Spinal cord (tissue), 10 donors: Measurements from ENCODE around the gene PRDM16. TPM values are rescaled to one million over a fixed set of nuclear protein-coding genes. Genes with fewer than 3 reads are reported as not detected.

Experiments
- DNase-seq, 6 donors: peaks; one replicate each; pipeline versions ENCODE4 v3.0.0 to v3.0.0-alpha.2; 2013 to 2015; ENCODE audit warnings: low spot score in 6 of 6, low read depth in 4 of 6
- H3K27ac ChIP-seq: one replicate; pipeline ENCODE4 v1.5.1; 2013; ENCODE audit warnings: low read depth, low read length, control low read depth
- H3K27me3 ChIP-seq: one replicate; pipeline ENCODE4 v1.6.1; 2013; ENCODE audit warnings: low read length; ENCODE audit not compliant: control insufficient read depth, insufficient read depth
- H3K36me3 ChIP-seq: one replicate; pipeline ENCODE4 v1.6.1; 2013; ENCODE audit warnings: low read length; ENCODE audit not compliant: control insufficient read depth, insufficient read depth
- H3K4me1 ChIP-seq: one replicate; pipeline ENCODE4 v1.6.1; 2013; ENCODE audit warnings: low read length; ENCODE audit not compliant: control insufficient read depth, insufficient read depth
- H3K4me3 ChIP-seq: one replicate; pipeline ENCODE4 v1.5.1; 2013; ENCODE audit warnings: low read depth, low read length, control low read depth
- H3K9me3 ChIP-seq: one replicate; pipeline ENCODE4 v1.6.1; 2013; ENCODE audit warnings: low read length; ENCODE audit not compliant: control insufficient read depth, insufficient read depth
- WGBS: methylation state at CpG from one replicate; pipeline ENCODE4 v1.1.5; 2013; ENCODE audit warnings: missing lambda C conversion rate; ENCODE audit not compliant: insufficient coverage; 5-methylcytosine and 5-hydroxymethylcytosine counted together
- polyA plus RNA-seq, 2 donors: library from polyadenylated mRNA; unstranded; fragments of 120-200 nt; gene quantifications; one replicate each; pipeline ENCODE4 v1.2.1, GENCODE V29; 2013; ENCODE audit not compliant: insufficient read length in 2 of 2
- total RNA-seq, 2 donors: library from RNA; depleted of rRNA in 1 of 2; stranded (reverse); fragments of 120-200 nt in 1 of 2; fragments of >200 nt in 1 of 2; gene quantifications; one replicate each; pipeline versions ENCODE4 v1.2.3 to v1.2.4, GENCODE V29; 2013 to 2014
- donor health status: healthy.

The PRDM16 gene
- total and polyA plus RNA-seq, 4 donors, result 6.1 to 8.3 (median 7.3) TPM

DNA sequence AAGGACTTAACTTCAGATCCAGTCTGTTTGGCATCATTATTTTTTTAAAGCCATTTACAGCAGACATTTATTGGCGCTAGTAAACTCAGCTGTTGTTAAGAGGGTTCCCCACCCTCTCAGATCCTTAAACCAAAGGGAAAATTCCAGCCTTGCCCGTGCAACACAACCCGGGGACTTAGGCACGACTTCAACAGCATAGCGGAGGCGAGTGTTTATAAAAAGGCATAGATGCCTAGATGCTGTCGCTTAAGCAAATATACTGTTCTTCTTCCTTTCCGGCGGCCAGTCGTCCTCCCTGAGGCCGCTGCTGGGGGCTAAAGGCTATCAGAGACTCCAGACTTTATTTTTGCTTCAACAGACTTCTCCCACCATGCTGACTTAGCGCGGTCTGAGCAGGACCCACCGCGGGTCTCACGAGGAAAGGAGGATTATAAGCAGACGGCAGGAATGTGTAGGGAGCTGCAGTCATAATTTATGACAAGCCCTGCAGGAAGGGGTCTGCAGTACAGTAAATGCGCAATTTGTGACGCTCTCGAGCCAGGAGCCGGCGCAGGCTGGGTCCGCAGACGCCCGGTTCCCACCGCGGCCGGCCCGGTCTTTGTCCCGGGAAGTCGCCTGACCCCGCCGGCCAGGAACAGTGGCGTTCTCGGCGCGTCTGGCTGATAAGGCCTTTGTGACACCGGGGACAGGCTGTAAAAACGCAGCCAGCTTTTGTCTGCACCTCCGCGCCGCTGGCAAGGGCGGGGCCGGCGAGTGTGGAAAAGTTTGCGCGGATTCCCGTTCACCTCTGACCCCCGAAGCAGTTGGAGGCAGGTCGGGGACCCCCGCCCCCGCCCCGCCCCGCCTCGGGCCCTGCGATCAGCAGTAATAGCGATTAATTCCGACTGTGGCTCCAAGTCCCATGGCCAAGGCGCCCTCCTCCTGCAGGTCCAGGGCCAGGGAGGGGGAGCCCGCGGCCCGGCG lies 324.3 kb downstream of the PRDM16 start:
- peak in 2 of 6 donors; percentile 51 to 56 for DNase-seq
- Histone ChIP-seq H3K4me1 (peaks cover 36% of the 10 kb centered on the region), H3K36me3 (peaks cover 18% of the 10 kb centered on the region), H3K4me3 (no peak overlapping the region), H3K9me3 (no peaks in the 10 kb centered on the region), H3K27me3 (peaks cover 56% of the 10 kb centered on the region), H3K27ac (no peak overlapping the region)
- WGBS, result 10% methylated on average over 57 of the region's 63 CpGs

DNA sequence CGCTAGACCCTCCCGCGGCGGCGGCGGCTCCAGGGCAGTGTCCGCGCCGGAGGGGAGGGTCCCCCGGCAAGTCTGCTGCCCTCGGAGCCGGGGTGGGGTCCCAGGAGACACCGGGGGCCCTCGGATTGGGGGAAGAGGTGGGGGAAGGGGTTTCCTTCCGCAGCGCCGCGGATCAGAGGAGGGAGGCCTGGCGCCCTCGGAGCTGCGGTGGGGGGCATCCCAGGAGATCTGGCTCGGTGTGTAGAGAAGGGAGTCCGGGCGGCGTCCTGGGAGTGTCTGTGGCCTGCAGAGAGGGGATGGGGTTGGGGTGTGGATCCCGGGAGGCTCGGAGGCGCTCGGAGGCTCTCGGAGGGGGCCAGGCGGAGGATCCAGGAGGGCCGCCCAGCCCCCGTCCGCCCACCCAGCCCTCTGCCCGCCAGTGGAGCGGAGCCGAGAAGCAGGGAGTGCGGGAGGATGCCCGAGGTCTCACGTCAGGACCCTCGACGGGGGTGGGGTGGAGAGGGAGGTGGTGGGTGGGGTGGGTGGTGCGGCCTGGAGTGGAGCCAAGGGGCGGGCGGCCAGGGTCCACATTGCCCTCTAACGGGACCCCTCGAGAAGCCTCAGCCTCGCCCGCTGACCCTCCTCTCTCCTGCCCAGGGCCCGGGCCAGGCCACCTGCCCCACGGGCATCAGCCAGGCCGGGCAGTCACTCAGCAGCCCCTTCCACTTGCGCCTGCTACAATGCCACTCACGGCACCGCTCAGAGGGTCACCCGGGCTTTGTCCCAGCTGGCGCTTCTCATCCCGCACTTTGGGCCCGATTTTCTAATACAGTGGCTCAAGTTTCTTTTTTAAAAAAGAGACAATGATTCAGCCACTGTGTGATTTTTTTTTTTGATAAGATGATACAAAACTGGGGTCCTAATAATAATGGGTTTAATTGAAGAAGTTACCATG lies 325.3 kb downstream of the PRDM16 start:
- 24% methylated on average over 44 of the region's 59 CpGs for WGBS
- DNase-seq, result no peak
- Histone ChIP-seq H3K9me3 (no peaks in the 10 kb centered on the region), H3K36me3 (peaks cover 12% of the 10 kb centered on the region), H3K4me3 (no peak overlapping the region), H3K4me1 (peaks cover 41% of the 10 kb centered on the region), H3K27ac (no peak overlapping the region), H3K27me3 (peaks cover 53% of the 10 kb centered on the region)

DNA sequence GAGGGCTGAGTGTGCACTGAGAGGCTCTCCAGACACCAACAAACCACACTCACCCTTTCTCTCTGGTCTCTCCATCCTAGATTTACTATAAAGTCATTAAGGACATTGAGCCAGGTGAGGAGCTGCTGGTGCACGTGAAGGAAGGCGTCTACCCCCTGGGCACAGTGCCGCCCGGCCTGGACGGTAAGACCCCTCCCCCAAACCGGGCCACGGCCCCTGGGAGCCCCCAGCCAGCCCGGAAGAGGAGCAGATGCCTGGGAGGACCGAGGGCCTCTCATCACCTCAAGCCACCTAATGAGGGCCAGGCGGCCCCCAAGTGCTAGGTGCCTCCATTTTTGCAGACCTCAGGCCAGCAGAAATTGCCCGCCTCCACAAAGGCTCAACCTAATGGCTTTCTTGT lies 327.4 kb downstream of the PRDM16 start:
- Histone ChIP-seq H3K36me3 (peaks cover 10% of the 10 kb centered on the region), H3K9me3 (no peaks in the 10 kb centered on the region), H3K27ac (no peak overlapping the region), H3K4me1 (peaks cover 41% of the 10 kb centered on the region), H3K4me3 (no peak overlapping the region), H3K27me3 (peaks cover 38% of the 10 kb centered on the region)
- DNase-seq, result no peak
- 82% methylated on average over 11 of the region's 11 CpGs for WGBS

DNA sequence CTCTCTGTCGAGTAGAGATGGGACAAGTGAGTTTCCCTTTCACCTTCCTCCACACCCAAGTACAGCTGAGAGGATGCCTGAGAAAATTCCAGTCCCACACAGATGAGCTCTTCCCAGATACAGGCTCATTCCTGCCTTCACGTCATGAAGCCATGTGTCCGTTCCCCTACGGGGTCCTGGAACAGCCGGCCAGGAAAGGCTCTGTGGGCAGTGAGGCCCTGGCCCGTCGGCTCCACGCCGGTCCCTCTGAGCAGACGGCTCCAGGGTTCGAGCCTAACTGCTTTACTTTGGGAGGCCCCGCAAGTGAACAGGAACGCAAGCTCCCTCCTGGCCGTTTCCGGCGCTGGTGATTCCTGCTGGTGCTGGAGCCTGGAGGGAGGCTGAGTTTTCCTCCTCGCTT lies 328.3 kb downstream of the PRDM16 start:
- WGBS, result 82% methylated on average over 11 of the region's 17 CpGs
- Histone ChIP-seq H3K9me3 (no peaks in the 10 kb centered on the region), H3K4me1 (peaks cover 42% of the 10 kb centered on the region), H3K36me3 (peaks cover 6% of the 10 kb centered on the region), H3K27me3 (peaks cover 33% of the 10 kb centered on the region), H3K27ac (no peak overlapping the region), H3K4me3 (no peak overlapping the region)
- no peak for DNase-seq

DNA sequence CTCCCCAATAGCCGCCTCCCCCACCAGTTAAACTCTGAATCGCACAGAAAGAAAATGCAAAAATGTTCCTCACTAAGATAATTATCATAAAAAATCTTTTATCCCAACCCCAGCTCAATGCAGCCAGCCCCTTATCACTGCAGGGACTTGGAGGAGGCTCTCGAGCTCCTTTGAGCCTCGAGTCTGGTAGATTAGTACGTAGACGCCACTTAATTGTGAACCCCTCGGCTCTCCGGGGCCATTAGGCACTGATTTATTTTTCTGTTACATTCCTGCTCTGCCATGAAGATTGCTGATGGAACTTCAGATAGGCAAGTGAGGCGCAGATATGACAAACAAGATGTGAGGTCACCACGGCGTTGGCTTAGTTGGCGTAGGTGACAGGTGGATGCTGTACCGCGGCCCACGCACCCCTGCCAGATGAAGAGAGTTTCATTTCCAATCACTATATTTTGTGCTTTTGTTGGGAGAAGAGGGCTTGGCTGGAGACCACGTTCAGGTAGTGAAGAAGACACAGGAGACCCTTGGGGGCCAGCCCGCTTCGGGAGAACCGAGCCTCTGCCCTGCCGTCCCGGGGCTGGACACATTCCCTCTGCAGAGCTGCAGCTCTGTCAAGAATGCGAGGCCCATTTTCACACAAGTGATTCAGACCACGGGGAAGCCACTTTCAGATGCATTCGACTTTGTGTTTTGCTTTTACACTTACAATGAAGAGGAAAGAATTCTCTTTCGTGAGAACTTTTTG lies 329.6 kb downstream of the PRDM16 start:
- H3K27ac ChIP-seq, result no peak overlapping the region
- H3K4me3 ChIP-seq, result no peak overlapping the region
- H3K9me3 ChIP-seq, result no peaks in the 10 kb centered on the region
- peak in 1 of 6 donors; percentile 64 for DNase-seq
- peaks cover 15% of the 10 kb centered on the region for H3K36me3 ChIP-seq
- WGBS, result 70% methylated on average over 16 of the region's 25 CpGs
- H3K27me3 ChIP-seq, result peaks cover 22% of the 10 kb centered on the region
- peaks cover 48% of the 10 kb centered on the region for H3K4me1 ChIP-seq

DNA sequence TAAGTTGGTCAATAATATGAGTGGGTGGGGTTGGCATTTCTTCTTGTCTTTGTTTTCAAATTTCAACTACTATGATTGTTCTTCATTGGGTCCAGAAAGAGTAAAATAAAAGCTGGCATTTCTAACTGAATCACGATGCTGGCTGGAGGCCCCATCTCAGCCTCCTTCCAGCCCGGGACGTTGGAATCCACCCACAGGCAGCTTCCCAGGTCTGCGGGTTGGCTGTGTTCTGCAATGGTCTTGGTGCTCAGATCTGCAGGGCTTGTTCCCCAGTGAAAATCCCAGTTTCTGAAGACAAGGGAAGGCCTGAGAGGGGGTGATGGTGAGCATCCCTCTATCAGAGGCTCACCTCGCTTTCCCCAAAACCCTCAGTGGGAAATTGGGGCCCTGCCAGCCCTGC lies 330.7 kb downstream of the PRDM16 start:
- Histone ChIP-seq H3K4me3 (no peak overlapping the region), H3K4me1 (peaks cover 43% of the 10 kb centered on the region), H3K27me3 (peaks cover 14% of the 10 kb centered on the region), H3K9me3 (no peaks in the 10 kb centered on the region), H3K36me3 (peaks cover 23% of the 10 kb centered on the region), H3K27ac (no peak overlapping the region)
- 79% methylated on average over 5 of the region's 5 CpGs for WGBS
- DNase-seq, result no peak

DNA sequence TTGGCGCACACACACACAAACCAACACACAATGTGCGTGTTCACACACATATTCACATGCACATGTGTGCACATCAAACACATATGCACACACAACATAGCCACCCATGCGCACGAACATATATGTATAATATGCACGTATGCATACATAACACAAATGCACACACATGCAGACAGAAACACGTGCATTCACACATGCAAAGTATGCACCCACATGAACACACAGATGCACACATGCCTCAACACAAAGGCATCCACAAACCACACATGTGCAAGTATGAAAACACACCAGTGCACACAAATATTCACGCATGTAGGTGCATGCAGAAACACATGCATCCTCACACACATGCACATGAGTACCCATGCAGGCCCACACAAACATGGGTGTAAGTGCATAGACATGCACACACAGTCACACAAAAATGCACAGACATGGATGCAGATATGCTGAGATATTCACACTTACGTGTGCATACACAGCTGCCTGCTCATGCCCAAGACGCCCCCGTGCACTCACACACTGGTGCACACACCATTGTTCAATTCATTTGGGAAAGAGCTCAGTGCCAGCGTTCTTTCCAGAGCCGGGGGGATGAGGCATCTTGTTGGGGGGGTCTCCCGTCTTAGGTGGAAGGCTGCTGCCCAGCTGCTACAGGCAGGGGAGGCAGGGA lies 332.7 kb downstream of the PRDM16 start:
- Histone ChIP-seq H3K27me3 (peaks cover 7% of the 10 kb centered on the region), H3K36me3 (peaks cover 38% of the 10 kb centered on the region), H3K9me3 (no peaks in the 10 kb centered on the region), H3K4me3 (no peak overlapping the region), H3K27ac (no peak overlapping the region), H3K4me1 (peaks cover 34% of the 10 kb centered on the region)
- 71% methylated on average over 13 of the region's 13 CpGs for WGBS
- peak in 1 of 6 donors; percentile 24 for DNase-seq

DNA sequence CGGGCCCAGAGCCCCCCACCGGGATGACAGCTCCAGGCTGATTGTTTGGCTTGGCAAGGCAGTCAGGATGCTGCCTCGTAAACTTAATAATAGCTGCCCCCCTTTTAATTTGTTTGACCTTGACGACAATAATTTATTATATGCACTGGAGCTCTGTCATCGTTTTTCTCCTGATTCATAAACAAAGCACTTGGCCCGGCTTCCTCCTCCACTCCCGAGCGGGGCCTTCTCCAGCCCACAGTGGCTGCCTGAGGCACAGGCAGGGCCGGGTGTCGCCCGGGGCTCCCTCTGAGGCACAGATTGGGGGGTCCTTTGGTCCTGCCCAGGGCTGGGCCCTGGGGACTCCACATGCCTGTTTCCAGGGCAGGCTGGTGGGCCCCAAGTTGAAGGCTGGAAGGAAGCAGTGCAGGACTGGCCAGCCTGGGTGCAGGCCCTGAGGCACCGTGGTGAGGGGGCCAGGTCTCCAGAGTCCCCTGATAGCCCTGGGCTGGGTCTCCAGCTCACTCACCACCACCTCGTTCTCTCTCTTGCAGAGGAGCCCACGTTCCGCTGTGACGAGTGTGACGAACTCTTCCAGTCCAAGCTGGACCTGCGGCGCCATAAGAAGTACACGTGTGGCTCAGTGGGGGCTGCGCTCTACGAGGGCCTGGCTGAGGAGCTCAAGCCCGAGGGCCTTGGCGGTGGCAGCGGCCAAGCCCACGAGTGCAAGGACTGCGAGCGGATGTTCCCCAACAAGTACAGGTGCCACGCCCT lies 333.4 kb downstream of the PRDM16 start:
- peaks cover 34% of the 10 kb centered on the region for H3K4me1 ChIP-seq
- 59% methylated on average over 28 of the region's 29 CpGs for WGBS
- DNase-seq, result peak in 2 of 6 donors; percentile 29 to 31
- peaks cover 43% of the 10 kb centered on the region for H3K36me3 ChIP-seq
- H3K9me3 ChIP-seq, result no peaks in the 10 kb centered on the region
- H3K27me3 ChIP-seq, result peaks cover 3% of the 10 kb centered on the region
- no peak overlapping the region for H3K4me3 ChIP-seq
- no peak overlapping the region for H3K27ac ChIP-seq
